ENCODE measurements around the gene LCN12.

Gene LCN12, protein sequence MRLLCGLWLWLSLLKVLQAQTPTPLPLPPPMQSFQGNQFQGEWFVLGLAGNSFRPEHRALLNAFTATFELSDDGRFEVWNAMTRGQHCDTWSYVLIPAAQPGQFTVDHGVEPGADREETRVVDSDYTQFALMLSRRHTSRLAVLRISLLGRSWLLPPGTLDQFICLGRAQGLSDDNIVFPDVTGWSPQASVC

DNA sequence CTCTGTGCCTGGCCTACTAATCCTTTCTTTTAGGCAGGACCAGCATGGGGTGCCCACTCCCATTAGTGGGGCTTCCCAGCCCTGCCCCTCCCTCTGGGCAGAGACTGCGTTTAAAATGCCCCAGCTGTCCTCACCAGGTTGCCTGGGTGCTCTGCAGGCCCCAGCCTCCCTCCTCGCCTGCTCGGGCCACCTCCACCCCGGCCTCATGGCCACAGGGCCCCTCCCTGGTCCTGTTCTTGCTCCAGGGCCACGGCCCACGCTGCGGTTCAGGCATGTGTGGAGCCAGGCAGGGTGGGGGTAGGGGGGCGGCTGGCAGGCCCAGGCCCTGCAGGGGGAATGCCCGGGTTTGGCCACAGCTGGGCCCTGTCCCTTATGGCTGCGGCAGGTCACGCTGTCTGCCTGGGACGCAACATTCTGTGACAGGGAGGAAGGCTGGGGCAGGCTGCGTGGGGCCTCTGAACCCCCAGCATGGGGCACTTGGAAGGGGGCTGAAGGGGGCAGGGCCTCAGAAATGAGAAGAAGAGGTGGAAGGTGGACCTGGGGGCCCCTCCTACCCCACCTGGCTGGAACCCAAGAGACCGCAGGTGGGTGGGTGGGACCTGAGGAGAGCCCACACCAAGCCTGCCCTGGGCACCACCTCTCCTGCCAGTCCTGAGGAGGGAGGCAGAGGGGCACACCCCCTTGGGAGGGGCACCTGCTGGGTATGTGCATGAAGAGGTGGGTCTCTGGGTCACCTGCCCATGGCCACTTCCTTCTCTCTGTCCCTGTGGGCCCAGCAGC, at the start of gene LCN12:
TSS of gene LCN12 (plus strand) at position 733 of the 780 bp plus-strand sequence. CDS start 55 bp downstream, outside the sequence.
- H3K4me1 Mint-ChIP-seq (ENCODE audit: low read depth) = no peaks in the 10 kb centered on the region
- no peak within 1 kb of the TSS for H3K4me3 Mint-ChIP-seq
- no peaks in the 10 kb centered on the region for H3K36me3 Mint-ChIP-seq (ENCODE audit: low read depth)
- peaks cover 7% of the 10 kb centered on the region for H3K9me3 Mint-ChIP-seq
- DNase-seq (ENCODE audit: low spot score) = no peak
- no peaks in the 10 kb centered on the region for H3K27me3 Mint-ChIP-seq (ENCODE audit: low read depth)
- no peak within 1 kb of the TSS for H3K27ac Mint-ChIP-seq

DNA sequence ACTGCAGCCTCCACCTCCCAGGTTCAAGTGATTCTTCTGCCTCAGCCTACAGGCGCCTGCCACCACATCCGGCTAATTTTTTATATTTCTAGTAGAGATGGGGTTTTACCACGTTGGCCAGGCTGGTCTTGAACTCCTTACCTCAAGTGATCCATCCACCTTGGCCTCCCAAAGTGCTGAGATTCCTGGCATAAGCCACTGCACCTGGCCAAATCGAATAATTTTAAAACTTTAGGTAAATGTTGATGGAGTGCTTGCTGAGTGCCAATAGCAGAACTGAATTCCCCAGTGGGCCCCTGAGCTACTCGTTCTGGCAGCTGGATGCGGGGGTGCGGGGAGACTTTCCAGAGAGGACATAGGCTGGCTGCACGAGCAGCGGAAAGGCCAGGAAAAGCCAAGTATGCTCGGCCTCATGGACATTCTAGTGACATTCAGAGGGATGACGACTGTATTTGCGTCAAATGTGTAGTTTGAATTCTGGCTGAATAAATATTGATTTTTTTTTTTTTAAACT, 49.0 kb upstream of the LCN12 start:
- Mint-ChIP-seq H3K4me3 (peak overlapping the region; percentile 68), H3K36me3 (ENCODE audit: low read depth) (peaks cover 60% of the 10 kb centered on the region)

DNA sequence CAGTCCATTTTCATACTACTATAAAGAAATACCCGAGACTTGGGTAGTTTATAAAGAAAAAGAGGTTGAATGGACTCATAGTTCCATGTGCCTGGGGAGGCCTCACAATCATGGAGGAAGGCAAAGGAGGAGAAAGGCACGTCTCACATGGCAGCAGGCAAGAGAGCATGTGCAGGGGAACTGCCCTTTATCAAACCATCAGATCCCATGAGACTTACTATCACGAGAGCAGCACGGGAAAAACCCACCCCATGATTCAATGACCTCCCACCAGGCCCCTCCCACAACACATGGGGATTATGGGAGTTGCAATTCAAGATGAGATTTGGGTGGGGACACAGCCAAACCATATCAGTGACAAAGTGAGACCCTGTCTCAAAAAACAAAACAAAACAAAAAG, 45.8 kb upstream of the LCN12 start:
- peaks cover 24% of the 10 kb centered on the region for H3K4me1 Mint-ChIP-seq (ENCODE audit: low read depth)
- H3K36me3 Mint-ChIP-seq (ENCODE audit: low read depth) = peaks cover 58% of the 10 kb centered on the region
- no peaks in the 10 kb centered on the region for H3K9me3 Mint-ChIP-seq
- no peak overlapping the region for H3K27ac Mint-ChIP-seq
- no peak for DNase-seq (ENCODE audit: low spot score)
- no peak overlapping the region for H3K4me3 Mint-ChIP-seq
- no peaks in the 10 kb centered on the region for H3K27me3 Mint-ChIP-seq (ENCODE audit: low read depth)

More for the DNA sequence above, 49.0 kb upstream of the LCN12 start:
- H3K27ac Mint-ChIP-seq = peak overlapping the region; percentile 94
- H3K9me3 Mint-ChIP-seq = no peaks in the 10 kb centered on the region
- H3K4me1 Mint-ChIP-seq (ENCODE audit: low read depth) = peaks cover 33% of the 10 kb centered on the region
- no peak for DNase-seq (ENCODE audit: low spot score)
- H3K27me3 Mint-ChIP-seq (ENCODE audit: low read depth) = no peaks in the 10 kb centered on the region

DNA sequence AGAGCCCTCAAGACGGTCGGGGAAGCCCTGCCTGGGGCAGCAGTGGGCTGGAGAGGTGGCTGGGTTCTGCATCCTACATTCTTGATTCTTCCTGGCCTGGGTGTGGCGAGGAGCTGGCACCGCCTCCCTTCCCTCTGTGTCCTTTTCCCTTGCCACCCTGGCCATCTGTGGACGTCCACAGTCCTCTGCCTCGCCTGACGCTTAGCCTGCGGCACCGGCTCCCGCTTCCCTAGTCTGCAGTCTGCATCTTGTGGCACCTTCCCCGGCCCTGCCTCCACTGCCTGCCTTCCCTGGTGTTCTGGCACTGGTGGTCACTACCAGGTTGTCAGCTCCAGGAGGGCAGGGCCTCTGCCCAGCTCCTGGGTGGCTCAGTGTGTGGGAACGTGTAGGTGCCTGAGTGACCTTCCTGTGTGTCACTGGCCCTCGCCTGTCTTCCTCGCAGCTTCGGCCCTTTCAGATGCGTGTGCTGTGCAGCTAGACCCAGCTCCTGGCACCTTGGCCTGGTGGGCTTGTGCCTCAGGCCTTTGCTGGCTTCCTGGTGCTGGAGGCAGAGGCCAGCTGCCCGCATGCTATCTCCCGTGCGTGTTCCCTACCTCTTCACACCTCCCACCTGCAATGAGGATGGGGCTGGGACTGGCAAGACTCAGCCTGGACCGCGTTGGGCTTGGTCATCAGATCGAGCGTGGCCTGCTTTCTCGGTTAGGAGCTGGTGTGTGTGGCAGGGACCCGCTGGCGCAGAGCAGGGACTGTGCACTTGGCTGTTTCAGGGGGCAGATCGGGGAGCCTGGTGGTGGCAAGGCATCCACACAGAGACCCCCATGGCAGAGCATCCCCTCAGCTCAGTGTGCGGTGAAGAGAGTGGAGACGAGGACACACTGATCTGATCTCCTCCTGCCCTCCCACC, 44.8 kb upstream of the LCN12 start:
- H3K4me3 Mint-ChIP-seq = no peak overlapping the region
- DNase-seq (ENCODE audit: low spot score) = no peak
- no peaks in the 10 kb centered on the region for H3K27me3 Mint-ChIP-seq (ENCODE audit: low read depth)
- H3K9me3 Mint-ChIP-seq = no peaks in the 10 kb centered on the region
- H3K36me3 Mint-ChIP-seq (ENCODE audit: low read depth) = peaks cover 51% of the 10 kb centered on the region
- no peak overlapping the region for H3K27ac Mint-ChIP-seq
- peaks cover 14% of the 10 kb centered on the region for H3K4me1 Mint-ChIP-seq (ENCODE audit: low read depth)

DNA sequence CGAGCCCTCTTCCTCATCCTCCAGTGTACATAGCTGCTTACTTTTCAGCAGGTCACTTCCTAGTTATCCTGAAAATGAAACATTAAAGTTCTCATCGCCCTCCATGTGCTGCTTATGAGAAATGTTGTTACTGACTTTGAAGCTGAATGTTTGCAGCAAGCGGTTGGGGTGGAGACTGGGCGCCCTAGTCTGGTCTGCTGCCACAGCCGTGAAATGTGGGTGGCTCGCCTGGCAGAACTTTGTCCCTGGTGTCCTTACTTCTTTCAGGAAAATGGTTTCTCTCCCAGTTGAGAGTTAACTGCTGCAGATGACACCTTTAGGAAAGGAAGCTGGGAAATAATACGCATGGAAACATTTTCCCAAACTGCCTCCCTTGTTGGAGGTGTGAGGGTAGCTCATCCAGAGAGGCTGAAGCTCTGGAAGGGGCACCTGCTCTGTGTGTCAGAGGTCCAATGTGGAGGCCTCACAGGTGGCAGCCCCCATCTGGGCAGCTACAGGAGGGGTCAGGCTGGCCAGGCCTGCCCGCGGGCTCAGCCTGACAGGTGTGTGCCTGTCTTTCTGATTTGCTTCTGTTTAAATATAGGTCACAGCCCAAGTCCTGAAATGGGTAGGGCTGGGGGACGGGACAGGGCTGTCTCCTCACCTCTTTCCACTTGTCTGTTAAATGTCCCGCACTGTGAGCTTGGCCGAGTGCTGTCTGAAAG, 41.7 kb upstream of the LCN12 start:
- H3K36me3 Mint-ChIP-seq (ENCODE audit: low read depth) = peaks cover 42% of the 10 kb centered on the region
- no peak overlapping the region for H3K27ac Mint-ChIP-seq
- no peaks in the 10 kb centered on the region for H3K27me3 Mint-ChIP-seq (ENCODE audit: low read depth)
- H3K9me3 Mint-ChIP-seq = no peaks in the 10 kb centered on the region
- no peak for DNase-seq (ENCODE audit: low spot score)
- H3K4me1 Mint-ChIP-seq (ENCODE audit: low read depth) = peaks cover 2% of the 10 kb centered on the region
- no peak overlapping the region for H3K4me3 Mint-ChIP-seq

DNA sequence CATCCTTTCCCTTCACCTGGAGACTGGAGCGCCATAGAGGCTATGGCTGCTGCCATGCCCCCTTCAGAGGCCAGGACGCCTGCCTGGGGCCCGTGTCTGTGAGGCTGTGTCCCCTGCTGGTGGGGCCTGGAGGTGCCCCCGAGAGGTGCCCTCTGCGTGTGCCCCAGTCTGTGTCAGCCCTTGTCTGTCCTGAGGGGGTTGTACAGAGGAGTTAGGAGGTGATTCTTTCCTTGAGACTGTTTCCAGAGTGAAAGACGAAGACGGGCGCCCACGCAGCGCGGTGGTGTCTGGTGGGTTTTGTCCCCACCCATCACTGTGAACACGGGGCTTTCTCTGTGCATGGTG, 41.2 kb upstream of the LCN12 start:
- Mint-ChIP-seq H3K4me1 (ENCODE audit: low read depth) (peaks cover 1% of the 10 kb centered on the region), H3K27me3 (ENCODE audit: low read depth) (no peaks in the 10 kb centered on the region), H3K36me3 (ENCODE audit: low read depth) (peaks cover 40% of the 10 kb centered on the region), H3K9me3 (no peaks in the 10 kb centered on the region), H3K4me3 (no peak overlapping the region), H3K27ac (no peak overlapping the region)
- DNase-seq (ENCODE audit: low spot score) = no peak

DNA sequence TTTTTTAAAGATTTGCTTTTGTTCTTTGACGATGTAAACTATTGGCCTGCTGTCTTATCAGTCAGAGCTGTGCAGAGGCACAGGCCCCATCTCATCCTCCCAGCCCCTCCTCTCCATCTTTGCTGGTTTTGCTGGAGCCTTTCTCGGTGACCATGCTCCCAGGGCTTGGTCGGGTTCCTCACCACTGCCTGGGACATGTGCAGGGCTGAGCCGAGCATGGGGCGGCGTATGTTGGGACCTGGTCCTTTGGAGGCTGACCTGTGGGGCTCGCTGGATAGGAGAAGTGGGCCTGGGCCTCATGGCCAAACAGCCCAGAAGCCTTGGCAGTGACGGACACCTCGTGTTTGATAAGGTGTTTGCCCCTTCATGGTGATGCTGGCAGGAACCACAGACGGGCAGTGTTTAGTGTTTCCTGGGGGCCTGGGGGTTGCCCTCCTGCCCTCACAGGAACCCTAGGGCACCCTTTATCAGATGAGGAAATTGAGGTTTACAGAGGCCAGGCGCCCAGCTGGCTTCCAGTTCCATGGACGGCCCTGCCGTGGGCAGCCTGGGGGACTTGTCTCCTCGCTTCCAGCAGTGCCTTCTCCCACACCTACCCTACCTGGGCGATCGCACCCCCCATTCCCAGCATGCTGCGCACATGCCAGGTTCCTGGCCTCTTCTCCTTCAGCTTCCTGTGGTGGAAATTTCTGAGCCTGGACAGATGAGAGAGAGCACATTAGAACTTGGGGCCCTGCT, 38.2 kb upstream of the LCN12 start:
- no peaks in the 10 kb centered on the region for H3K4me1 Mint-ChIP-seq (ENCODE audit: low read depth)
- H3K27ac Mint-ChIP-seq = no peak overlapping the region
- H3K36me3 Mint-ChIP-seq (ENCODE audit: low read depth) = peaks cover 43% of the 10 kb centered on the region
- no peak overlapping the region for H3K4me3 Mint-ChIP-seq
- no peaks in the 10 kb centered on the region for H3K27me3 Mint-ChIP-seq (ENCODE audit: low read depth)
- no peak for DNase-seq (ENCODE audit: low spot score)
- H3K9me3 Mint-ChIP-seq = no peaks in the 10 kb centered on the region

DNA sequence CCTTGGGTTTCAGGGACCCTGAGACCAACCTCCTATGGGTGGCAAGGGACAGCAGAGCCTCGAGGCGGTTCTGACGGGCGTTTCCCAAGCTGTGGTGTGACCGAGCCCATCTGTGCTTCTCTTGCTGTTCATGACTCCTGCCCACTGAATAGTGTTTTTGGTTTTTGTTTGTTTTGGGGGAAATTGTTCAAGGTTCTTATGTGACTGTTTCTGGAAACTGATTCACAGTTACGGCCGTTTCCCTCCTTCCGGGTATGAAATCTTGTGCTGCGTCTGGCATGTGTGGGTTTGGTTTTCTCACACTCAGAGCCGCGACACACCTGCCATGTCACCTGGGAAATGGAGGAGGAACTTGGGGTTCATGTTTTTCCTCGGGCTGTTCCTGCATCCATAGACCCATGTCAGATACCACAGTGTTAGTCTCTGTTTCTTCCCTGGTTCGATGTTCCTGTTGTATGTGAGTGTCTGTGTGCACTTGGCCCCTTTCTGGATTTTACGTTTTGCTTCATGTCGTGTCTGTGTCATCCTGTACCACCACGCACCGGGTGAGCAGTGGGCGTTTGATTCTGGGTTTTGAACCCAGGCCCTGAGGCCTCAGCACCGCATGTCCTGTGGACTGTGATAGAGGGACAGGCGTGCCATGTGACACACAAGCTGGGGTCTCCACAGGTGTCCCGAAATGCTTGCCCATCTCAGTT, 36.3 kb upstream of the LCN12 start:
- Mint-ChIP-seq H3K9me3 (no peaks in the 10 kb centered on the region), H3K4me3 (no peak overlapping the region), H3K27me3 (ENCODE audit: low read depth) (no peaks in the 10 kb centered on the region), H3K36me3 (ENCODE audit: low read depth) (peaks cover 45% of the 10 kb centered on the region), H3K4me1 (ENCODE audit: low read depth) (no peaks in the 10 kb centered on the region), H3K27ac (no peak overlapping the region)
- no peak for DNase-seq (ENCODE audit: low spot score)

DNA sequence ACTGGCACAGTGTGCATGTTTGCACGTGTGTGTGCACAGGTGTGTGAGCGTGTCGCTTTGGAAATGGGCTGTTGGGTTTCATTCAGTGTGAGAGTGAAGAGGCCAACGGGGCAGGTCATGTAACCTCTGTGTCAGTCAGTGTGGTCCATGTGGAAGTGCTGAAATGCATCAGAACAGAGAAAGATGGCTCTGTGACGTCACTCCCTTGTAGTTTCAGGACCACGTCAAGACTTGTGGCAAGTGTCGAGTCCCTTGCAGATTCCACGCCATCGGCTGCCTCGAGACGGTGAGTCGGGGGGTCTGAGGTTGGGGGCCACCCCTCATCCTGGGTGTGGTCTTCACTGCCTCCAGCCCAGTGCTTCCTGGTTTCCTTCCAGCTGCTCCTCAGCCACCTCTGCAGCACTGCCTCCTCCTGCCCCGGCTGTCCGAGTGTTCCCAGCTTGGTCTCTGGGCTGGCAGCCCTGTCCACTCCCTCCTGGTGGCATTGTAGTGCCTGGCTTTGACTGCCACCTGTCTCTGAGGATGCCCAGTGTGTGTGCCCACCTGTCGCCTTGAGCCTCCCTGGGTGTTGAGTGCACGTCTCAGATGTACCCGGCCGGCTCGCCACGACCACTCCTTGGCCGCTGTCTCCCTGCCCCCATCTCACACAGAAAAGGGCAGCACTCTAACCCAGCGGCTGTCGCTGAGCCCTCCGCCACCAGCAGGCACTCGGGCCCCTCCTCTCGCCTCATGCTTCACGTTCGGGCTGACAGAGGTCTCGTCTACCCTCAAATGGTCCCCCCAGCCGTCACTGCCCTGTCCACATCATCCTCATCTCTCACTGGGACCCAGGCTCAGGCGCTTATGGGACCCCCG, 35.5 kb upstream of the LCN12 start:
- H3K36me3 Mint-ChIP-seq (ENCODE audit: low read depth) = peaks cover 43% of the 10 kb centered on the region

DNA sequence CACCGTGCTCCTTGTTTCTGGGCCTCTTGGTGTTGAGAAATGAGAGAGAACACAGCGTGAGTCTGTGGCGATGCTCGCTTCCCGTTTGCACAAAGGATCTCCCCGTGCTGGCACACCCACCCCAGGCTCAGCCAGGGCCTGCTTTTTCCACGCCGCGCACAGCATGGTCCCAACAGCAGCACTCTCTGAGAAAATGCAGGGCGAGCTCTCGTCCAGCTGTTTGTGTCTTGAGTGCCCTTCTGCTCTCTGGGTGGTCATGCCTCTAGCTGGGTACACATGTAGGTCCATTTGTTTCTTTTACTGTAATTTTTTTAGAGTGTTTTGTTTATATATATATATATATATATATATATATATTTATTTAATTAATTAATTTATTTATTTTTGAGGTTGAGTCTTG, 34.2 kb upstream of the LCN12 start:
- Mint-ChIP-seq H3K4me3 (no peak overlapping the region), H3K4me1 (ENCODE audit: low read depth) (no peaks in the 10 kb centered on the region), H3K27me3 (ENCODE audit: low read depth) (no peaks in the 10 kb centered on the region), H3K36me3 (ENCODE audit: low read depth) (peaks cover 51% of the 10 kb centered on the region), H3K9me3 (no peaks in the 10 kb centered on the region), H3K27ac (no peak overlapping the region)
- DNase-seq (ENCODE audit: low spot score) = no peak

More for the DNA sequence above, 35.5 kb upstream of the LCN12 start:
- Mint-ChIP-seq H3K27ac (no peak overlapping the region), H3K9me3 (no peaks in the 10 kb centered on the region), H3K4me1 (ENCODE audit: low read depth) (no peaks in the 10 kb centered on the region), H3K4me3 (no peak overlapping the region), H3K27me3 (ENCODE audit: low read depth) (no peaks in the 10 kb centered on the region)
- DNase-seq (ENCODE audit: low spot score) = no peak

DNA sequence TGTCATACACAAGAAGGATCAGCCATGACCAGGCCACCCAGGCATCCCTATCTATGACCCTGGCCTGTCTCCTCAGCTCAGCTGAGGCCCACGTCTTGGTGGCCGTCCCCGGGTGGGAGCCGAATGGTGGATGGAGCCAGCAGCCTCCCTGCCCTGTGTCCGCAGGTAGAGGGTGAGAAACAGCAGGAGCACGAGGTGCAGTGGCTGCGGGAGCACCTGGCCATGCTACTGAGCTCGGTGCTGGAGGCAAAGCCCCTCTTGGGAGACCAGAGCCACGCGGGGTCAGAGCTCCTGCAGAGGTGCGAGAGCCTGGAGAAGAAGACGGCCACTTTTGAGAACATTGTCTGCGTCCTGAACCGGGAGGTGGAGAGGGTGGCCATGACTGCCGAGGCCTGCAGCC, 32.0 kb upstream of the LCN12 start:
- Mint-ChIP-seq H3K27me3 (ENCODE audit: low read depth) (no peaks in the 10 kb centered on the region), H3K9me3 (no peaks in the 10 kb centered on the region), H3K27ac (no peak overlapping the region), H3K4me3 (no peak overlapping the region), H3K4me1 (ENCODE audit: low read depth) (no peaks in the 10 kb centered on the region), H3K36me3 (ENCODE audit: low read depth) (peaks cover 58% of the 10 kb centered on the region)
- DNase-seq (ENCODE audit: low spot score) = no peak

DNA sequence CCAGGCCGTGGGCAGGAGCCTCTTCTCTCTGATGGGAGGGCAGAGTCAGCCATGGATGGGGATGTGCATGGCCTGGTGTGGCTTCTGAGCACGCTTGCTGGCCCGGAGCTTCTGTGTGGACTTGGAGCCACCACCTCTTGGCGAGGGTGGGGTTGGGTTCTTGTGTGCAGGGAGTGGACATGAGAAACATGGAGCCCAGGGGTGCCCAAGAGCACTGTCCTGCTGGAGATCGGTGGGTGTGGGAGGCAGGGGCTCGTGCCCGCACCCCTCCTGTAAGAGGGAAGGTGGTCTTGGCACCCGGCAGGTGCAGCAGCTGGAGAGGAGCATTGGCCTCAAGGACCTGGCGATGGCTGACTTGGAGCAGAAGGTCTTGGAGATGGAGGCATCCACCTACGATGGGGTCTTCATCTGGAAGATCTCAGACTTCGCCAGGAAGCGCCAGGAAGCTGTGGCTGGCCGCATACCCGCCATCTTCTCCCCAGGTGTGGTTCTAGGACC, 31.3 kb upstream of the LCN12 start:
- DNase-seq (ENCODE audit: low spot score) = no peak
- Mint-ChIP-seq H3K4me1 (ENCODE audit: low read depth) (no peaks in the 10 kb centered on the region), H3K36me3 (ENCODE audit: low read depth) (peaks cover 60% of the 10 kb centered on the region), H3K9me3 (no peaks in the 10 kb centered on the region), H3K27ac (no peak overlapping the region), H3K4me3 (no peak overlapping the region), H3K27me3 (ENCODE audit: low read depth) (no peaks in the 10 kb centered on the region)
